NCI-H1436 treated with DMSO at 0.1 percent for 48 hours (cell line): ENCODE results near the gene CTAGE6.
"Not testable (repeated sequence)": the region's sequence is repeated elsewhere in the genome, so short reads cannot be mapped to it uniquely, and the experiment has no call there.

Experiments used
- DNase-seq: peaks from one replicate; lab custom pipeline; 2025; lab: John Stamatoyannopoulos, UW

Gene CTAGE6

DNA sequence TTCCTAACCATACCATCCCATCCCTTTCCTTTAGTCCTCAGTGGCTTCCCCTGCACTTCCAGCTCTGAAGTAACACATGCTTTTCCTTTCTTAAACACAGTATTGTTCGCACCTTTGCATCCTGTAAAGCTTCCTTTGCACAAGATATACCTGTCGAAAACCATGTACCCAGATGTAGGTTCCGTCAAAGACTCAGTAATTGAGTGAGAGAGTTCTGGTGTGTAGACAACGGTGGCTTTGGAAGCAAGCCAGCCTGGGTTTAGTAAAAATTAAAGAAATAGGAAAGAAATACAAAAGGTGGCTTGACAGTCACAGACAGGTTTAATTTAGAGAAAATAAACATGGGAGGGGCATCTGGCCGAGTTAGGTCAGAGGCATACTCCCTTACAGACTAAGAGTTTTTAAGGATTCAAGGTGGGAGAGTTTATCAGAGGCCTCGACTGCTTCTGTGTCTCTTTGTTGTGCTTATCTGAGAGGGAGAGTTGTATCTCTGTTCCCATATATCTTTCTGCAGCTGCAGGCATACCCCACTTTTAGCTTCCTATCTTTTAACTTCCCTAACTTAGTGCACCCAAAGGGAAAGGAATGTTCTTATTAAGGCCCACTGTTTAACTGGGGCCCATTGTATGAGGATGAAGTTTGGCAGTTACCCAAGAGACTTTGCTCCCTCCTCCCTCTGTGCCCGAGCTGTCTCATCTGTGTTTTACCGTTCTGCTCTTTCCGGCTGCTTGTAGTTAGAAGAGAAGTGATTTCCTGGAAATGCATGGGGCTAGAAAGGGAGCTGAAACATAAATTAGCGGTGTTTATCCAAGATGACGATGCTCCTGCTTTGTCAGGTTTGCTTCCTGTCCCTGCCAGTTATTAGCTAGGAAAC lies 42.7 kb downstream of the CTAGE6 start:
- DNase-seq: not testable (repeated sequence)

DNA sequence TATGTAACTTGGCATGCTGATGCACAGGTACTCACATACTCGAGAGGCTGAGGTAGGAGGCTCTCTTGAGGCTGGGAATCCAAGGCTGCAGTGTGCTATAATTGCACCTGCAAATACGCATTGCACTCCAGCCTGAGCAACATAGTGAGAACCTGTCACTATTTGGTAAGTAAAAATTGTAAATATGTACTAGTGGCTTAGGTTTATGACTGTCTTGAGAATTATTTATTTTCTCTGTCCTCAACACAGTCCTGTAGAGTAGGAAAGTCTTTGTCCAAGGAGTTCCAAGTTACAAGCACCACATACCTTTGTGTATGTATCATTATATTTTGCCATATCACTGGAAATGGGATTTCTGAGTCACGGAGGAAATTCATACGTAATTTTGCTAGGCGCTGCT lies 45.1 kb downstream of the CTAGE6 start:
- not testable (repeated sequence) for DNase-seq

DNA sequence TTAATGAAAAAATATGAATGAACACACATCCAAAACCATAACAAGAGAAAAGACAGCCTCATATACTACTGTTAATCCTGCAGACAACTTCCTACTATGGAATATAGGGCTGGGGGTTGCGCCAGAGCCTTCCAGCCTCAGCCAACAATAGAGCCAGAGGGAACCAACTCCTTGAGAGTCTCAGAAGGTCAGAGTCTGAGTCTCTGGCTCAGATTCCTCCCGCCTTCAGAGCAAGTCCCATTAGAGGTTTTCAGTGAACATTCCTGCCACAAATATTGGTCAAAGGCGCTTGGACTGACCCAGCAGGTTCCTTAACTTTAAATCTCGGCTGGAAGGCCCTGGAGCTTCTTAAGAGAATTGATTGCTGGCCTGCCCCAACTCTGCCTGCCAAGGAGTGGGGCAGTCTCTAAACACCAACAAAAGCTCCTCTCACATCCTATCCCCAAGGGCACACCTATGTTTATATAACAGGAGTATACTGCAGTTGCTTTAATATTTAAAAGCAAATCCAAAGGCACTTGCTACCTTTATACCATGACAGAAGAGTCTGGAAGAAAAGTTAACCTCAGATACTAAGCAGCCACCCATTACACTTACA lies 45.7 kb downstream of the CTAGE6 start:
- DNase-seq: not testable (repeated sequence)

DNA sequence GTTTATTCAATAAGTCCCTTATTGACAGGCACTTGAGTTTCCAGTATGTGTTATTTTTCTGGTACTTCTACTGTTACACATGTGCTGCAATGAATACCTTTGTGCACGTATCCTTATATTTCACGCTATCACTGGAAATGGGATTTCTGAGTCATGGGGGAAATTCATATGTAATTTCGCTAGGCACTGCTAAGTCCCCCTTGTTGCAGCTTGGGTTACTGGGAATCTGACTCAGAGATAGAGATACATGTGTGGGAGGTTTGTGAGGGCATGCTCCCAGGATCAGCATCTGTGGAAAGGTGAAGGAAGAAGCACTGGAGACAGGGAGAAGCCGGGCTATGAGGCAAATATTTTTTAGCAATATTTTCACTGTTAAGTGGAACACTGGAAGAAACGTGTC lies 47.6 kb downstream of the CTAGE6 start:
- DNase-seq: not testable (repeated sequence)
